NCI-H345 treated with DMSO at 0.1 percent for 48 hours (cell line): Measurements from ENCODE around the gene DCTN4.

ENCODE experiments used
- DNase-seq: peaks from one replicate; lab custom pipeline; 2025; ENCODE audit not compliant: unreplicated experiment; lab: John Stamatoyannopoulos, UW

DCTN4 gene

GRCh38 chr5:150740992-150741391 lies 17.8 kb downstream of the DCTN4 start:
- no peak for DNase-seq

DNA sequence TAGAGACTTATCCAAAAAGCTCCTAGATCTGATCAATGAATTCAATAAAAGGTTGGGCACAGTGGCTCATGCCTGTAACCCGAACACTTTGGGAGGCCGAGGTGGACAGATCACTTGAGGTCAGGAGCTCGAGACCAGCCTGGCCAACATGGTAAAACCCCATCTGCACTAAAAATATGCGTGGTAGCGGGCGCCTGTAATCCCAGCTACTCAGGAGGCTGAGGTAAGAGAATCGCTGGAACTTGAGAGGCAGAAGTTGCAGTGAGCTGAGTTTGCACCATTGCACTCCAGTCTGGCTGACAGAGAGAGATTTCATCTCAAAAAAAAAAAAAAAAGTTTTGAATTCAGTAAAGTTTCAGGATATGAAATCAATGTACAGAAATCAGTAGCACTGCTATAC lies 20.0 kb downstream of the DCTN4 start:
- DNase-seq: no peak

- DNase-seq: no peak
Measured at GRCh38 chr5:150734579-150735384, 24.0 kb downstream of the DCTN4 start.

DNA sequence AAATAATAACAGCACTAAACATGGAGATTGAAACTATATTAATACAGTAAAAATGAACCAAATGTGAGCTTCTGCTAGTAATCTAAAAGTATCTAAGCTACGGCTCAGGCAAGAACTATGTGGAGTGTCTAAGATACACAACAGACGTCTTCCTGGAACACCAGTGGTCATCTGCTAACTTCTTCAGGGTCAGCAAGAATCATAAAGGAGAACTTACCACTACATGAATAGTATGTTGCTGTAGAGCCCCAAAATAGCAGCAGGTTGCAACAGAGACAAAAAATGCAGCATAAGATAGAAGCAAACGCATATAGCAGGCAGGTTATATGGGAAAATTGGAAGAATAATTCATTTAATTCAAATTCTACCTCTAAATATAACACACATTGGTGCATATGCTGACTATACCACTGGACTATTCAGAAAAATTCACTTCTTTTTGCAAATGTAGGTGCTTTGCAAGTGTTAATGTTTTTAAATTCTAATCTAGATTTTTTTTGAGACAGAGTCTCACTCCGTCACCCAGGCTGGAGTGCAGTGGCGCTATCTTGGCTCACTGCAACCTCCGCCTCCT lies 27.1 kb downstream of the DCTN4 start:
- DNase-seq: no peak

DNA sequence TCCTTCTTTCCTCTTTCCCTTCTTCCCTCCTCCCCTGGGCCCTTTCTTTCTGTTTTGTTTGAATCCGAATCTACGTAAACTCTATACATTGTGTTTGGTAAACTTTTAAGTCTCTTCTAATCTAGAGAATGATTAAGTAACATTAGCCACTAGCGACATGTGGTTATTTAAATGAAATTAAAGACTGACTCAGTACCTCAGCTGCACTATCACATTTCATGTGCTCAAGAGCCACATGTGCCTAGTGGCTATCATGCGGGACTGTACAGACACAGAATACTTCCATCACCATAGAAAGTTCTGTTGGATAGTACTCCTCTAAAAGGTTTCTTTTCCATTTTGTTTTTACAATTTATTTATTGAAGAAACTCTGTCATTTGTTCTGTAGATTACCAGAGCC lies 29.0 kb downstream of the DCTN4 start:
- DNase-seq: no peak

- DNase-seq: no peak
Measured at GRCh38 chr5:150723845-150724244, 35.0 kb downstream of the DCTN4 start.

- no peak for DNase-seq
Measured at GRCh38 chr5:150710165-150710564, 48.7 kb downstream of the DCTN4 start.

- no peak for DNase-seq
Measured at GRCh38 chr5:150706776-150707390, 51.9 kb downstream of the DCTN4 start.

DNA sequence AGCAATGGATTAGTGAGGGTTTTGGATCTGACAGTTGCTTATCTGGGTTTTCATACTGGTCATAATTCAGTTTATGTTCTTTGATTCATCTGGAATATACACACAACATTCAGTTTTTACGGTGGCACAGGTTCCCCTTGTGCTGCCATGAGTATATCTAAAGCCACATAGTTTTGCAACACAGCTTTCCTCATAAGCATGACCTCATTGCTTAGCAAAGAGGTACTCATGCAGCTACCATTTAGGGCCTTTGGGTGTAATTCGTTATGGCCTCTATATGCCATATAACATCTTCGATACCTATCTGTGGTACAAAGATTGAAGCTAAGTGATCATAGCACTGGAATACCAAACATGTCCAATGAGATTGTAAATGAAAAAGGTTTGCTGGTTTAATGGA lies 55.1 kb downstream of the DCTN4 start:
- DNase-seq: no peak

DNA sequence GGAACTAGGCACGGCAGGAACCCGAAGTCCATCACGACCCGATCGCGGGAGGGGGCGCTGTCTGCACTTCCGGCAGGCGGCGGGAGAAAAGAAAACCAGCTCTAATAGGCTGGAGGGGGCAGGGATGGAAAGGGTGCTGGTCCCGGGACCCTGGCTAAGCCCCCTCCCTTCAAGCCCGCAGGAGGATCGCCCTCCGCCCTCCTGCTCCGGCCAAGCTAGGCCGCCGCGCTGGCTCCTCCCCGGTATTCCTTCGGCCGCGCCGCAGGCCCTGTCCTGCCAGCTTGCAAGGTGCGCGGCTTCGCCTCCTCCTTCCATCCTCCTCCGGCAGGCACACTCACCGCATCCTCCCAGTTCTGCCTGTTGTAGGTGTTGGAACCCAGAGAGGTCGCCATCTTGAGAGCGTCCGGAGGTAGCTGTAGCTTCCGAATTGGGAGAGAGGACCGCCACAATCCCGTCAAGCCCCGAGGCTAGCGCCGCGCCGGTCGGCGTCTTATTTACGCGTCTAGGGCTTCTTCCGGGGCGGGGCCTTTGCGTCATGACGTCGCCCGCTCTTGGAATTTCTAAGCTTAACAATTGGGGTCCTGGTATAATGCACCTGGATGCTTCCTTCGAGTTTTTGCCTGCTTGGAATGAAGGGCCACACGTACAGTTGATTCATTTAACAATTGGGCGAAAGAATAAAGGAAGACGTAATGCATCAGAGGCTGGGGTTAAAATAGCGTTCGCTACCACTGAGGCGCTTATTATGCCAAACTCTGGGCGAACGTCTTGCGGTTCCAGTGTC lies 58.0 kb downstream of the DCTN4 start, which contains the start of gene RBM22:
TSS of gene RBM22 (minus strand) at position 469 of the 784 bp plus-strand sequence. CDS start at position 392, 77 bp downstream.
- DNase-seq: peak; percentile 90

- DNase-seq: no peak
Measured at GRCh38 chr5:150700246-150700593, 58.6 kb downstream of the DCTN4 start.

DNA sequence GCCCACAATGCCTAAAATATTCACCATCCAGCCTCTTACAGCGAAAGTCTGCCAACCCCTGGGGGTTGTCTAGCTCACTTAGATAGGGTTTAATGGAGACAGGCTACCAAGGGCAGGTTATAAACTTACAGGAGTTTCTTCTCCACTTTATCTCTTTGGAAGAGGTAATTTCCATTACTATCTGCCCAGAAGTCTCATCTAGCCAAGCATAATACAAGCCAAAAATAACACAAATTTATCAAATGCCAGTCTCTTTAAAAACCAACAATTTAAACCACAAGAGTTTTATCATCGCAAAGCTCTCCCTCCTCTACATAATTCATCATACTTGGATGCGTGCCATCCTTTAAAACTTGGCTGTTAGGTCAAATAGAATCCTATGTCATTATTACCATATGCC lies 64.2 kb downstream of the DCTN4 start:
- DNase-seq: no peak

DNA sequence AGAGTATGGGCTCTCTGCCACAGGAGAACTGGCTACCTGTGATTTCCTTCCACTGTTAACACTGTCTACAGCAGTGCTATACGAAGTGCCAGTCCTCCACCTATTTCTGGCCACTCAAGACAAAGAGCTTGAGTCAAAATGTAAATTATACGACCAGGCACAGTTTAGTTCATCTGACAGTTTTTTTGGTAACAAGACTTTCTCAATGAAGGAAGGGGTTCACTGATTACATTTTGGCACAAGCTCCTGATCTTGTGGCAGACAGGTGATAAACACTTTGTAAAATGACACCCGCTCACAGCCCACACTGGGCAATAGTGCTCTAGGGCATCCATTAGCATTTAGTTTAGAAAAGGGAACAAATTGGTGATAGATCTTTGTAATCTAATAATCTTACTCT lies 66.5 kb downstream of the DCTN4 start:
- no peak for DNase-seq

DNA sequence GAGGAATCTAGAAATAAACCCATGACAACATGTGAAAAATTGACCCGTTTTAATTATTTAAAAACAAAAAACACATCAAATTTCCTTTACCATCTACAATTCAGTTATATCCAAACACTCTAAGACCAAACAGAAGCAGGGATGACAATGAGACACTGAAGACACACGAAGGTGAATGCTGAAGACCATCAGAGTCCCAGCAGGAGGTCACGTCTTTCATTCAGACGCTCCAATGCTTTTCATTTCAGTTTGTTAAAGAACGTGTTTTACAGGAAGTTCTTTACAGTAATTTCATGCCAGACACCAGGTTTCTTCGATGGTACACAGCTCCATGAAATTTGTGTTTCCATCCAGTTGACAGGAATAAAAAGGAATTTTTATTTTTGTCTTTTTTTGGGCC lies 68.1 kb downstream of the DCTN4 start:
- DNase-seq: no peak

DNA sequence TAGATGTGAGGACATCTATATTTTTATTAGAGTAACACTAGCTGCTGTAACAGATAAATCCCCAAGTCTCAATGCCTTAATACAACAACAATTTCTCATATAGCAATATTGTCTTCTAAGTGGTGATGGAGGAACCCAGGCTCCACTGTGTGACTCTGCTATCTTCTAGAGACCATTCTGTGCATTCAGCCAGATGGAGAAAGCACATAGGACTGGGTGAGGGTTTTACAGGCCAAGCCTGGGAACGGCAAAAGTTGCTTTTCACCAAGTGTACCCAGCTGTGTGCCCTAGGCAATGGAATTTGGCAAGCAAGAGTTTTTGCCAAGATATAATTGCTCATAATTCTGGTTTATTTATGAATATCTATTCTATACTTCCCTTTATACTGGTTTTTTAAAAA lies 69.7 kb downstream of the DCTN4 start:
- DNase-seq: no peak

DNA sequence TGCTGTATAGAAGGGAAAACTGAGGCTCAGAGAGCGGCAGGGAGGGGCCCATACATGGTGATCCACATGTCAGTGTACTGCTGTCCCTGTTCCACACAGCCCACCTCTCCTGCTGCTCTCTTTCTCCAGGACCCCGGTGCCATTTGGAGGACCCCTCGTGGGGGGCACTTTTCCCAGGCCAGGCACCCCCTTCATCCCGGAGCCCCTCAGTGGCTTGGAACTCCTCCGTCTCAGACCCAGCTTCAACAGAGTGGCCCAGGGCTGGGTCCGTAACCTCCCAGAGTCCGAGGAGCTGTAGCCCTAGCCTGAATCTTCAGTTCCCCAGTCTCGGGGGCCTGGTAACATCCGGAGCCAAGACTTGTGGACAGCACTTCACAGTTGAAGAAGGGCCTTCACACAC lies 82.2 kb downstream of the DCTN4 start:
- DNase-seq: no peak

DNA sequence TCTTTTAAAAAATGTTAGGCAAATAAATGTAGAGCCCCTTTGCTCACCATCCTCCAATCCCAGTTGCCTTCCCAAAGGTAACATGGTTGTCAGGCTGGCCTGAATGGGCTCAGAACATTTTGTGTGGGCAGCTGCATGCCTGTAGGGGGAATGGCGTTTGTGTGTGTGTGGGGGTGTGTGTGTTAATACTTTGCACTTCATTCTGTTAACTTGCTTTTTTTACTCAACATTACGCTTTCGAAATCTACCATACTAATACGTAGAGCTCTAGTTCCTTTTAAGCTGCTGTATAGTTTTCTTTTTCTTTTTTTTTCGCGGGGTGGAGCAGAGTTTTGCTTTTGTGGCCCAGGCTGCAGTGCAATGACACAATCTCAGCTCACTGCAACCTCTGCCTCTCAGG lies 83.7 kb downstream of the DCTN4 start:
- DNase-seq: no peak

DNA sequence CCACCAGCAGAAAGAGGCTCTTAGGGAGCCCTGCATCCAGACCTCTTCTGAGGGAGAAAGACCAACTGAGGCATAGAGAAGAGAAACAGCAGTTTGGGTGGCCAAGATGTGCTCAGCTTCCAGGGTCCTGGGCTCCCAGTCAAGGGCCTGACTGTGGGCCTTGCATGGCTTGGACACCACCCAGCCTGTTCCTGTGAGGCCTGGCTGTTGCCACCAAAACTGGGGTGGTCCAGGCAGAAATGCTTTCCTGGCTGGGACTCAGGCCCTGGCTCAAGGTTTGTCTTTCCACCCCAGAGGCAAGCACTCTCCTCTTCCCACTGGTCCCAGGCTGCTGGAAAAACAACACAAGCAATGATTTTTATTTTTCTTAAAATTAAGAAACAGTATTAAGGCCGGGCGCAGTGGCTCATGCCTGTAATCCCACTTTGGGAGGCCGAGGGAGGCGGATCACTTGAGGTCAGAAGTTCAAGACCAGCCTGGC lies 84.4 kb downstream of the DCTN4 start:
- no peak for DNase-seq

DNA sequence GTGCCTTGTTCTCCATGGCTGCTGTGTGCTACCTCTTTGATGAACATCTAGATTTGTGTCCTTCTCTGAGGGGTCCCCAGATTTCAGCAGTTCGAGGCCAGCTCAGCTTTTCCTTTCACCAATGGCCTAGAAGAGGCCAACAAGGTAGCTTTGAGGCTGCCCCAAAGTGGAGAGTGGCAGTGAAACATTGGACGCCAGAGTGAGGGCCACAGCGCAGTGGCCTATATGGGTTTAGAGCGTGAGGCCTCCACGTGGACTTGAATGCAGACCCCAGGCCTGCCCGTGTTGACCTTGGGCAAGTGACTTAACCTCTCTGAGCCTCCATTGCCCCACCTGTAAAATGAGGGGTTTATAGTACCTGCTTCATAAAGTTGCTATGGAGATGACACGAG lies 85.9 kb downstream of the DCTN4 start:
- DNase-seq: no peak

GRCh38 chr5:150672237-150672883 lies 86.5 kb downstream of the DCTN4 start:
- no peak for DNase-seq
